IMR-90 (cell line): ENCODE data around the gene ZNF276. TPM values are rescaled to one million over a fixed set of nuclear protein-coding genes. Genes with fewer than 3 reads are reported as not detected.
A peak's percentile ranks its signal among the peaks of the same experiment; 100 is the strongest.

Experiments
- ATAC-seq: fragments of 200-7000 bp; cut with Tn5 transposase; 2 replicates; pipeline ENCODE4 v1.9.1; 2020; ENCODE audit warnings: low read depth, mild to moderate bottlenecking, moderate library complexity
- Bru-seq: library from RNA; stranded (reverse); fragments of 400-500 nt; gene quantifications from one replicate; lab custom pipeline; 2021; lab: Mats Ljungman, UMichigan
- BruChase-seq, 2 experiments: library from RNA; stranded (reverse); fragments of 400-500 nt; gene quantifications; one replicate each; lab custom pipeline; 2021; lab: Mats Ljungman, UMichigan
- BruUV-seq: library from RNA; stranded (reverse); fragments of 400-500 nt; replicated peaks from 2 replicates; lab custom pipeline; 2021; lab: Mats Ljungman, UMichigan
- CTCF ChIA-PET: fragments of 300-600 bp; formaldehyde crosslinking; extraction: SDS; loops from one replicate; lab custom pipeline; 2021; ENCODE audit warnings: antibody characterized with exemption; lab: Yijun Ruan, JAX
- POLR2A ChIA-PET: fragments of 300-600 bp; sonication (Branson Sonifier 250); formaldehyde crosslinking; loops from one replicate; lab custom pipeline; 2022; ENCODE audit warnings: antibody characterized with exemption; ENCODE audit not compliant: unreplicated experiment; lab: Charles Lee
- DNase-seq: peaks from one replicate; pipeline ENCODE4 v3.0.0; 2013
- H2AFZ ChIP-seq: replicated peaks from 2 replicates; pipeline ENCODE3; 2013; ENCODE audit warnings: low read length, mild to moderate bottlenecking; ENCODE audit not compliant: poor library complexity
- H2AK5ac ChIP-seq: 2 replicates; pipeline ENCODE4 v1.6.1; 2013; ENCODE audit warnings: low read depth, low read length, inconsistent platforms
- H2AK9ac ChIP-seq: replicated peaks from 2 replicates; pipeline ENCODE3; 2013; ENCODE audit warnings: mild to moderate bottlenecking, low read depth, low read length, moderate library complexity; ENCODE audit not compliant: poor library complexity
- H2BK120ac ChIP-seq: 2 replicates; pipeline ENCODE4 v1.6.1; 2013; ENCODE audit warnings: low read depth, low read length, inconsistent platforms
- H2BK15ac ChIP-seq: 3 replicates; pipeline ENCODE4 v1.6.1; 2013; ENCODE audit warnings: low read depth, low read length, inconsistent platforms
- H2BK20ac ChIP-seq: 2 replicates; pipeline ENCODE4 v1.6.1; 2013; ENCODE audit warnings: low read depth, mild to moderate bottlenecking, inconsistent platforms, low read length, moderate library complexity
- H2BK5ac ChIP-seq: 2 replicates; pipeline ENCODE4 v1.6.1; 2013; ENCODE audit warnings: mild to moderate bottlenecking, low read depth, low read length, inconsistent platforms; ENCODE audit not compliant: poor library complexity, severe bottlenecking
- H3K14ac ChIP-seq: replicated peaks from 2 replicates; pipeline ENCODE4 v1.6.1; 2013; ENCODE audit warnings: low read depth, low read length, inconsistent platforms
- H3K18ac ChIP-seq: 2 replicates; pipeline ENCODE4 v1.6.1; 2013; ENCODE audit warnings: low read depth, low read length, control low read depth
- H3K23ac ChIP-seq: 2 replicates; pipeline ENCODE4 v1.6.1; 2013; ENCODE audit warnings: low read depth, low read length, inconsistent platforms
- H3K27ac ChIP-seq: 2 replicates; pipeline ENCODE4 v1.5.1; 2013; ENCODE audit warnings: mild to moderate bottlenecking, control low read depth, low read length; ENCODE audit not compliant: insufficient read depth
- H3K27me3 ChIP-seq: 2 replicates; pipeline ENCODE4 v1.6.1; 2013; ENCODE audit warnings: low read length; ENCODE audit not compliant: control insufficient read depth, insufficient read depth
- H3K36me3 ChIP-seq: 2 replicates; pipeline ENCODE4 v1.6.1; 2013; ENCODE audit warnings: low read length, mixed read lengths; ENCODE audit not compliant: control insufficient read depth, insufficient read depth
- H3K4ac ChIP-seq: 2 replicates; pipeline ENCODE4 v1.6.1; 2013; ENCODE audit warnings: low read depth, low read length, inconsistent platforms
- H3K4me1 ChIP-seq: 2 replicates; pipeline ENCODE4 v1.6.1; 2013; ENCODE audit warnings: low read length, mixed read lengths; ENCODE audit not compliant: control insufficient read depth, insufficient read depth
- H3K4me2 ChIP-seq: 2 replicates; pipeline ENCODE4 v1.6.1; 2013; ENCODE audit warnings: low read depth, mild to moderate bottlenecking, control low read depth, low read length, moderate library complexity
- H3K4me3 ChIP-seq: 2 replicates; pipeline ENCODE4 v1.5.1; 2013; ENCODE audit warnings: low read depth, mild to moderate bottlenecking, control low read depth, low read length, moderate library complexity; ENCODE audit not compliant: insufficient read depth
- H3K56ac ChIP-seq: 2 replicates; pipeline ENCODE4 v1.6.1; 2013; ENCODE audit warnings: low read length, inconsistent platforms; ENCODE audit not compliant: insufficient read depth; ENCODE audit errors: extremely low read depth
- H3K79me1 ChIP-seq, 2 experiments: 2 replicates each; pipeline ENCODE4 v1.6.1; 2013; ENCODE audit warnings: low read length in 2 of 2, inconsistent platforms in 1 of 2, low read depth in 1 of 2
- H3K9ac ChIP-seq: 2 replicates; pipeline ENCODE4 v1.6.1; 2013; ENCODE audit warnings: low read depth, low read length, control low read depth
- H3K9me1 ChIP-seq: 2 replicates; pipeline ENCODE4 v1.6.1; 2013; ENCODE audit warnings: low read length, inconsistent platforms; ENCODE audit not compliant: insufficient read depth
- H3K9me3 ChIP-seq: 2 replicates; pipeline ENCODE4 v1.6.1; 2013; ENCODE audit warnings: low read length; ENCODE audit not compliant: control insufficient read depth, insufficient read depth
- H4K20me1 ChIP-seq: 2 replicates; pipeline ENCODE4 v1.6.1; 2013; ENCODE audit warnings: low read length, inconsistent platforms; ENCODE audit not compliant: insufficient read depth
- H4K5ac ChIP-seq: 2 replicates; pipeline ENCODE4 v1.6.1; 2013; ENCODE audit warnings: mild to moderate bottlenecking, low read depth, low read length, control low read depth
- H4K8ac ChIP-seq, 2 experiments: 2 replicates each; pipeline ENCODE4 v1.6.1; 2013; ENCODE audit warnings: low read depth in 2 of 2, low read length in 2 of 2, control low read depth in 1 of 2, inconsistent platforms in 1 of 2
- H4K91ac ChIP-seq: 2 replicates; pipeline ENCODE4 v1.6.1; 2013; ENCODE audit warnings: low read depth, low read length, inconsistent platforms; ENCODE audit not compliant: insufficient read depth
- CEBPB ChIP-seq: IDR thresholded peaks from 2 replicates; pipeline ENCODE4 v1.6.1; 2012; ENCODE audit warnings: low read depth, low read length, improper control_type of control experiment
- ELK1 ChIP-seq: fragments of 150-350 bp; IDR thresholded peaks from 2 replicates; pipeline ENCODE4 v1.6.1; 2016; ENCODE audit warnings: low read depth, mild to moderate bottlenecking, low read length, moderate library complexity, borderline replicate concordance
- FOS ChIP-seq: fragments of 150-350 bp; IDR thresholded peaks from 2 replicates; pipeline ENCODE4 v1.6.1; 2016; ENCODE audit warnings: low read depth, low read length
- MAZ ChIP-seq: IDR thresholded peaks from 2 replicates; pipeline ENCODE4 v1.6.1; 2012; ENCODE audit warnings: low read depth, mild to moderate bottlenecking, low read length, improper control_type of control experiment, moderate library complexity, borderline replicate concordance
- MXI1 ChIP-seq: IDR thresholded peaks from 2 replicates; pipeline ENCODE4 v1.6.1; 2012; ENCODE audit warnings: low read depth, mild to moderate bottlenecking, low read length, moderate library complexity, borderline replicate concordance
- POLR2A ChIP-seq: IDR thresholded peaks from 2 replicates; pipeline ENCODE4 v1.6.1; 2012; ENCODE audit warnings: mild to moderate bottlenecking, low read depth, low read length
- RCOR1 ChIP-seq: IDR thresholded peaks from 2 replicates; pipeline ENCODE4 v1.6.1; 2012; ENCODE audit warnings: mild to moderate bottlenecking, low read length, improper control_type of control experiment; ENCODE audit not compliant: insufficient replicate concordance
- SMC3 ChIP-seq: fragments of 150-350 bp; IDR thresholded peaks from 2 replicates; pipeline ENCODE4 v1.6.1; 2016; ENCODE audit warnings: low read depth, mild to moderate bottlenecking, antibody characterized with exemption, low read length, moderate library complexity
- USF2 ChIP-seq: fragments of 150-350 bp; IDR thresholded peaks from 2 replicates; pipeline ENCODE4 v1.6.1; 2017; ENCODE audit warnings: mild to moderate bottlenecking, antibody characterized with exemption, low read length, low read depth
- WGBS, 2 experiments: methylation state at CpG; one replicate each; pipeline versions ENCODE4 v1.1.5 to v1.1.7; 2013; ENCODE audit warnings: missing lambda C conversion rate in 2 of 2; ENCODE audit not compliant: insufficient read length in 1 of 2; ENCODE audit errors: extremely low coverage in 2 of 2; 5-methylcytosine and 5-hydroxymethylcytosine counted together
- dilution Hi-C: fragments of 300-500 bp; cut with HindIII; formaldehyde crosslinking; loops from one replicate; pipeline ENCODE4 v1.14.3; 2018; ENCODE audit warnings: low sequenced_read_pairs; ENCODE audit not compliant: unreplicated experiment
- in situ Hi-C: fragments of 300-500 bp; cut with MboI; formaldehyde crosslinking; loops from 3 replicates; pipeline ENCODE4 v1.14.3; 2019; ENCODE audit warnings: low sequenced_read_pairs, inconsistent platforms, mixed read lengths
- intact Hi-C: fragments of 100-400 bp; cut with micrococcal nuclease; formaldehyde crosslinking; loops from 2 replicates; pipeline ENCODE4 v1.10.0; 2022
- long read RNA-seq: library from polyadenylated mRNA; unstranded; transcript quantifications from one replicate; pipeline ENCODE4 v2.0.0, GENCODE V29; 2021; ENCODE audit not compliant: unreplicated experiment
- polyA plus RNA-seq, 3 experiments: library from polyadenylated mRNA; depleted of rRNA; stranded (reverse); fragments of >200 nt; gene quantifications; 2 replicates each; pipeline ENCODE4 v1.2.3, GENCODE V29; 2012; ENCODE audit warnings: low replicate concordance in 1 of 3
- total RNA-seq: library from RNA; depleted of rRNA; stranded (reverse); fragments of >200 nt; gene quantifications from 2 replicates; pipeline ENCODE4 v1.2.3, GENCODE V29; 2012; rRNA removed
- TF ChIP-seq, protein P1 (sequence below): conservative IDR thresholded peaks from 2 replicates; pipeline ENCODE4 v1.5.1; 2012; ENCODE audit warnings: mild to moderate bottlenecking, low read depth, low read length, improper control_type of control experiment

Gene ZNF276
- total RNA-seq (4.1 and 4.2 TPM in 2 replicates), polyA plus RNA-seq (2012; rRNA removed) (18.6 and 19.1 TPM in 2 replicates), Bru-seq, nascent RNA (percentile 73 among the genes with signal in this experiment), BruChase-seq, experiment 1, labeled RNA remaining after a 6-hour chase (percentile 80 among the genes with signal in this experiment), BruChase-seq, experiment 2, labeled RNA remaining after a 2-hour chase (percentile 70 among the genes with signal in this experiment)
- 4.2 and 9.3 TPM in 2 replicates for polyA plus RNA-seq (2012; cell fraction: cytosol; rRNA removed)
- polyA plus RNA-seq (2012; cell fraction: nucleus; rRNA removed; ENCODE audit: low replicate concordance): 87.7 and 168 TPM in 2 replicates
- long read RNA-seq, full-length matches to known transcripts: 7 of 33 reads
- long read RNA-seq, partial matches to known transcripts: 5 of 33 reads
- long read RNA-seq, other reads (novel, unspliced or antisense): 21 of 33 reads

- H2AK9ac ChIP-seq: peak within 1 kb of the TSS; percentile 98
- H3K14ac ChIP-seq: peak within 1 kb of the TSS; percentile 12
- peak within 1 kb of the TSS; percentile 75 to 98 for H4K8ac ChIP-seq
- H3K4me2 ChIP-seq: peak within 1 kb of the TSS; percentile 97
- peak within 1 kb of the TSS; percentile 55; the same call in 1 of the 2 replicates for H2BK120ac ChIP-seq
- peak within 1 kb of the TSS; percentile 87 for H3K9ac ChIP-seq
- ChIA-PET POLR2A (no interaction called here), CTCF (no interaction called here)
- H3K4me3 ChIP-seq: peak within 1 kb of the TSS; percentile 94
- peak within 1 kb of the TSS; percentile 94 for H3K27ac ChIP-seq
- intact Hi-C loops (loop anchor here (5.0 to 10.0 kb wide), 2 partner anchors 94 to 141 kb away; partner anchors contain the start of gene FANCA), in situ Hi-C loops (no loop called here), dilution Hi-C loops (no loop called here)
- peak within 1 kb of the TSS; percentile 47 for H3K56ac ChIP-seq
- no peaks in the 10 kb centered on the region for H3K9me3 ChIP-seq
- peak within 1 kb of the TSS; percentile 78 for H4K91ac ChIP-seq
- DNase-seq: peak; percentile 69
- WGBS, 2 experiments: 0% methylated on average over 29 of the region's 103 CpGs; no CpG with 5 or more reads in 1 of the 2 experiments
- H3K18ac ChIP-seq: peak within 1 kb of the TSS; percentile 26; the same call in 1 of the 2 replicates
- no peak within 1 kb of the TSS for H2BK15ac ChIP-seq
- H3K79me1 ChIP-seq: peaks cover 38 to 68% of the 10 kb centered on the region in 2 experiments
- peak within 1 kb of the TSS; percentile 35 for H3K23ac ChIP-seq
- ATAC-seq: peak; percentile 74
- peak within 1 kb of the TSS; percentile 65 for H4K5ac ChIP-seq
- H2BK20ac ChIP-seq: no peak within 1 kb of the TSS
- H2AK5ac ChIP-seq: peak within 1 kb of the TSS; percentile 95
- peak within 1 kb of the TSS; percentile 94 for H2BK5ac ChIP-seq
- H3K4ac ChIP-seq: peak within 1 kb of the TSS; percentile 93
- BruUV-seq: no TSS peak
- 0 out of 2 replicates have a peak, but pooled peaks cover 3% of the 10 kb centered on the region for H3K9me1 ChIP-seq
- H4K20me1 ChIP-seq: peaks cover 33% of the 10 kb centered on the region
- H3K27me3 ChIP-seq: no peaks in the 10 kb centered on the region
- peaks cover 25% of the 10 kb centered on the region for H3K36me3 ChIP-seq
- H3K4me1 ChIP-seq: peaks cover 17% of the 10 kb centered on the region
- TF ChIP-seq ELK1 (no peak), RCOR1 (no peak), MXI1 (peak; percentile 71; the same call in 1 of the 2 replicates), FOS (no peak), MAZ (peak; percentile 96), SMC3 (no peak), USF2 (peak; percentile 32; the same call in 1 of the 2 replicates), CEBPB (no peak), POLR2A (peak; percentile 67)
- TF ChIP-seq, protein P1, sequence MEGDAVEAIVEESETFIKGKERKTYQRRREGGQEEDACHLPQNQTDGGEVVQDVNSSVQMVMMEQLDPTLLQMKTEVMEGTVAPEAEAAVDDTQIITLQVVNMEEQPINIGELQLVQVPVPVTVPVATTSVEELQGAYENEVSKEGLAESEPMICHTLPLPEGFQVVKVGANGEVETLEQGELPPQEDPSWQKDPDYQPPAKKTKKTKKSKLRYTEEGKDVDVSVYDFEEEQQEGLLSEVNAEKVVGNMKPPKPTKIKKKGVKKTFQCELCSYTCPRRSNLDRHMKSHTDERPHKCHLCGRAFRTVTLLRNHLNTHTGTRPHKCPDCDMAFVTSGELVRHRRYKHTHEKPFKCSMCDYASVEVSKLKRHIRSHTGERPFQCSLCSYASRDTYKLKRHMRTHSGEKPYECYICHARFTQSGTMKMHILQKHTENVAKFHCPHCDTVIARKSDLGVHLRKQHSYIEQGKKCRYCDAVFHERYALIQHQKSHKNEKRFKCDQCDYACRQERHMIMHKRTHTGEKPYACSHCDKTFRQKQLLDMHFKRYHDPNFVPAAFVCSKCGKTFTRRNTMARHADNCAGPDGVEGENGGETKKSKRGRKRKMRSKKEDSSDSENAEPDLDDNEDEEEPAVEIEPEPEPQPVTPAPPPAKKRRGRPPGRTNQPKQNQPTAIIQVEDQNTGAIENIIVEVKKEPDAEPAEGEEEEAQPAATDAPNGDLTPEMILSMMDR: no peak
- peak within 1 kb of the TSS; percentile 99 for H2AFZ ChIP-seq
Measured at GRCh38 chr16:89720813-89721545, at the start of gene ZNF276, which contains the start of gene VPS9D1. Gene ZNF276, plus strand, starts transcription at chr16:89721537. Its CDS starts 104 bp downstream, at chr16:89721641. Gene VPS9D1, minus strand, starts transcription at chr16:89720898. Its CDS starts 37 bp downstream, at chr16:89720861.
